Measurements from ENCODE around the gene TENT4B. TPM values are rescaled to one million over a fixed set of nuclear protein-coding genes. Genes with fewer than 3 reads are reported as not detected.

The TENT4B gene
- total RNA-seq, 1 donor from 2014 or later, result 7.1 TPM

DNA sequence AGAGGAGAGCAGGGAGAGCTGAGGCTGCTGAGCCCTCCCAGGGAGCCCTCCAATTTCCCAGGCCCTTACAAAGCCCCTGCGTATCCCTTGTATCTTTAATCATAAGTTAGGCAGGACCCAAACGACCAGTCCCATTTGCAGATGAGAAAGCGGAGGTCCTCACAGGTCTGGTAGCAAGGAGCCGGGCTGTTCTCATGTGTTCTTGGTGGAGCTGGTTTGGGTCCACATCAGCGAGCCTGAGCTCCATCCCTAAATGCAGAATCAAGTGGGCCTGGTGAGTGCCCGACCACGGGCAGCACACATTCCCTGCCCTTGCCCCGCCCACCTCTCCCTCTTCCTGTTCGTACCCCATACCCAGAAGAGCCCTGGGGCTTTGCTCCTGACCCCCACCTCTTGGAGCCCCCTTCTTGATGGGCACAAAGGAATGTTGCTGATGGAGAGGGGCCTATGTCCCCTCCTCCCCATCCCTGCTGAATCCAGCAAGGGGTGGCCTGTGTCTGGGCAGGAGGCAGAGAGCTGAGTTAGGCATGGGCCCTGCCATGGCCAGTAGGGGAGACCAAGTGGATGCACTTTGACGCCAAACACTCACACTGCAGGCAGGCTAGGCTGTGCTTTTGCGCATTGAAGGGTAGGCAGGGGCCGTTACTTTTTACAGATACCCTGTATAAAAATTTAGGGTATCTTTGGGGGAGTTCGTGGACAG lies 95.0 kb downstream of the TENT4B start:
- TF ChIP-seq, protein P1, sequence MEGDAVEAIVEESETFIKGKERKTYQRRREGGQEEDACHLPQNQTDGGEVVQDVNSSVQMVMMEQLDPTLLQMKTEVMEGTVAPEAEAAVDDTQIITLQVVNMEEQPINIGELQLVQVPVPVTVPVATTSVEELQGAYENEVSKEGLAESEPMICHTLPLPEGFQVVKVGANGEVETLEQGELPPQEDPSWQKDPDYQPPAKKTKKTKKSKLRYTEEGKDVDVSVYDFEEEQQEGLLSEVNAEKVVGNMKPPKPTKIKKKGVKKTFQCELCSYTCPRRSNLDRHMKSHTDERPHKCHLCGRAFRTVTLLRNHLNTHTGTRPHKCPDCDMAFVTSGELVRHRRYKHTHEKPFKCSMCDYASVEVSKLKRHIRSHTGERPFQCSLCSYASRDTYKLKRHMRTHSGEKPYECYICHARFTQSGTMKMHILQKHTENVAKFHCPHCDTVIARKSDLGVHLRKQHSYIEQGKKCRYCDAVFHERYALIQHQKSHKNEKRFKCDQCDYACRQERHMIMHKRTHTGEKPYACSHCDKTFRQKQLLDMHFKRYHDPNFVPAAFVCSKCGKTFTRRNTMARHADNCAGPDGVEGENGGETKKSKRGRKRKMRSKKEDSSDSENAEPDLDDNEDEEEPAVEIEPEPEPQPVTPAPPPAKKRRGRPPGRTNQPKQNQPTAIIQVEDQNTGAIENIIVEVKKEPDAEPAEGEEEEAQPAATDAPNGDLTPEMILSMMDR (IDR thresholded peaks at IDR 0.05; ENCODE audit: unreplicated experiment), result no peak
- peaks cover 10% of the 10 kb centered on the region for H3K27me3 Mint-ChIP-seq (ENCODE audit: unreplicated experiment)
- no peak overlapping the region for H3K27ac Mint-ChIP-seq (ENCODE audit: unreplicated experiment)
- no peak overlapping the region for H3K4me3 Mint-ChIP-seq (ENCODE audit: unreplicated experiment)
- no peaks in the 10 kb centered on the region for H3K9me3 Mint-ChIP-seq (ENCODE audit: unreplicated experiment)
- no peaks in the 10 kb centered on the region for H3K36me3 Mint-ChIP-seq (ENCODE audit: low read depth, unreplicated experiment)
- H3K4me1 Mint-ChIP-seq (ENCODE audit: unreplicated experiment), result no peaks in the 10 kb centered on the region
- no peak for DNase-seq (ENCODE audit: low spot score)

- Mint-ChIP-seq H3K27ac (ENCODE audit: unreplicated experiment) (no peak overlapping the region), H3K4me1 (ENCODE audit: unreplicated experiment) (no peaks in the 10 kb centered on the region), H3K36me3 (ENCODE audit: low read depth, unreplicated experiment) (no peaks in the 10 kb centered on the region), H3K4me3 (ENCODE audit: unreplicated experiment) (no peak overlapping the region), H3K9me3 (ENCODE audit: unreplicated experiment) (no peaks in the 10 kb centered on the region), H3K27me3 (ENCODE audit: unreplicated experiment) (peaks cover 10% of the 10 kb centered on the region)
- DNase-seq (ENCODE audit: low spot score), result no peak
- TF ChIP-seq, protein P1 (IDR thresholded peaks at IDR 0.05; ENCODE audit: unreplicated experiment), result no peak
Observed at GRCh38 chr16:50248845-50249244, 95.7 kb downstream of the TENT4B start.

DNA sequence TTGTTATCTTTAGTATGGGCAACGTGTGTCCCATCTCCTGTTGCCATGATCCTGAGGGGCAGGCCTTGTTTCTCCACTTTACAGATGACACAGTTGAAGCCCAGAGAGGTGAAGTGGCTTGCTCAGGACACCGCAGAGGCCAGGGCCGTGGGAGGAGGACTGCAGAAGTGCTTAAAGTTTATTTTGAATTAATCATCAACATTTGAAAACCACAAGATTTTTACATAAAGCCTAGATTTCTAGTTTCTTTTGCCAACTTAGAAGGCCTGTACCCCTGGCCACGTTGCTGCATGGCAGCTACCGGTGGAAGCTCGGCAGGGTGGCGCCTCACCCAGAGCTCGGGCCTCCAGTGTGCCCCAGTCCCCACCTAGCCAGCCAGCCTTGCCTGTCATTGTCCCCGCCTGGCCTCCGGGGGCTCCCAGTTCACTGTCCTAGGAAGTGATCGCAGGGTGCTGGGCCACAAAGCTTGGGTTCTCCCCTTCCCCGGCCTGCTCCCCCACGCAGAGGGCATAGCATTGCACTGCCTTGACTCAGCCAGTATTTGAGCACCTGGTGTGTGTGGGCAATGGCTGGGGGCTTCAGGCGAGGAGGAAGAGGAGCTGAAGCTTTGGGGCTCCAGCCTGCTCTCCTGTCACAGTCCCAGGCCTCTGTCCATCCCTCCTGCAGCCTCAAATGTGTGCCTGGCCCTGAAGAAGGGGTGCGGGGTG lies 98.4 kb downstream of the TENT4B start:
- Mint-ChIP-seq H3K27me3 (ENCODE audit: unreplicated experiment) (peaks cover 3% of the 10 kb centered on the region), H3K9me3 (ENCODE audit: unreplicated experiment) (no peaks in the 10 kb centered on the region), H3K36me3 (ENCODE audit: low read depth, unreplicated experiment) (no peaks in the 10 kb centered on the region), H3K4me3 (ENCODE audit: unreplicated experiment) (no peak overlapping the region), H3K4me1 (ENCODE audit: unreplicated experiment) (no peaks in the 10 kb centered on the region), H3K27ac (ENCODE audit: unreplicated experiment) (no peak overlapping the region)
- TF ChIP-seq, protein P1 (IDR thresholded peaks at IDR 0.05; ENCODE audit: unreplicated experiment), result no peak
- no peak for DNase-seq (ENCODE audit: low spot score)

GRCh38 chr16:50252082-50252611 lies 99.0 kb downstream of the TENT4B start:
- Mint-ChIP-seq H3K27me3 (ENCODE audit: unreplicated experiment) (peaks cover 3% of the 10 kb centered on the region), H3K4me3 (ENCODE audit: unreplicated experiment) (no peak overlapping the region), H3K36me3 (ENCODE audit: low read depth, unreplicated experiment) (no peaks in the 10 kb centered on the region), H3K9me3 (ENCODE audit: unreplicated experiment) (no peaks in the 10 kb centered on the region), H3K27ac (ENCODE audit: unreplicated experiment) (no peak overlapping the region), H3K4me1 (ENCODE audit: unreplicated experiment) (no peaks in the 10 kb centered on the region)
- TF ChIP-seq, protein P1 (IDR thresholded peaks at IDR 0.05; ENCODE audit: unreplicated experiment), result no peak
- no peak for DNase-seq (ENCODE audit: low spot score)

All from endothelial cell (in vitro differentiated cells).